SHP77 treated with DMSO at 0.1 percent for 48 hours (cell line): Measurements from ENCODE around the gene DCST1.
A peak's percentile ranks its signal among the peaks of the same experiment; 100 is the strongest.

Experiments used
- DNase-seq: peaks from one replicate; lab custom pipeline; 2025; lab: John Stamatoyannopoulos, UW

Gene DCST1

DNA sequence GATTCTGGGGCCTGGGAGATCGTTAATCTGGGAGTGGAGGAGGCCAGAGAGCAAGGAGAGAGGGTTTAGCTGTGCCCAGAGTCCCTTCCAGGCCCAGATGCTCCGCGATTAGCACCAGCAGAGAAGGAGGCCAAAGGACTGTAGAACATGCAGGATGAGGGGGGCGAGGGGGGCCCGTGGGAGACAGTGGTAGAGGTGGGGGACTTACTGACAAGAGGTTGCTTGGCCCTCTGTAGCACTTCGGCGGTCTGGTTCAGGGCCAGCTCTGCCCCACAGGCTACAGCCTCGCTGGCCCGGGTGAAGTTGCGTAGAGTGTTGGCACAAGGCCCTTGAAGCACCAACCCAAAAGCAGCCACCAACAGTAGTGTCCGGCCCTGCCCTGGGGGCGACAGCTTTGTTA, 738 bp upstream of the DCST1 start:
- DNase-seq = no peak

GRCh38 chr1:155034318-155035208, 939 bp downstream of the DCST1 start:
- no peak for DNase-seq

- DNase-seq = no peak
Observed at GRCh38 chr1:155035936-155036335, 2.3 kb downstream of the DCST1 start.

DNA sequence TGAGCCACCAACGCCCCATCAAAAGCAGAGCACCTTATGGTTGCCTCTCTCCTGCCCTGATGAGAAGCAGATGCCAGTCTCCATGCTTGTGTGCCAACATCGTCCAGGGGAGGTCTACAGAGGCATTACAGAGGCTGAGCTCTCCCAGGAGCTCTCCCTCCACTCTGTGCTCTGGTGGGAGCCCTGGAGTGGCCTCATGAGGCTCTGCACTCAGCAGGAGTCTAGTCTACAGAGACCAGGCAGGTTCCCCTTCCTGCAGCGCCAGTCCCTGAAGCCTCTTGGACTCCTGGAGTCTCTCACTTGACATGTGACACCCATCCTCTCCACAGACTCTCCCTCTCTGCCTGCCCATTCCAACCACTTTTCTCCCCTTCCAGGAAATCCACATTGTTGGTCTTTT, 3.4 kb downstream of the DCST1 start:
- DNase-seq = no peak

DNA sequence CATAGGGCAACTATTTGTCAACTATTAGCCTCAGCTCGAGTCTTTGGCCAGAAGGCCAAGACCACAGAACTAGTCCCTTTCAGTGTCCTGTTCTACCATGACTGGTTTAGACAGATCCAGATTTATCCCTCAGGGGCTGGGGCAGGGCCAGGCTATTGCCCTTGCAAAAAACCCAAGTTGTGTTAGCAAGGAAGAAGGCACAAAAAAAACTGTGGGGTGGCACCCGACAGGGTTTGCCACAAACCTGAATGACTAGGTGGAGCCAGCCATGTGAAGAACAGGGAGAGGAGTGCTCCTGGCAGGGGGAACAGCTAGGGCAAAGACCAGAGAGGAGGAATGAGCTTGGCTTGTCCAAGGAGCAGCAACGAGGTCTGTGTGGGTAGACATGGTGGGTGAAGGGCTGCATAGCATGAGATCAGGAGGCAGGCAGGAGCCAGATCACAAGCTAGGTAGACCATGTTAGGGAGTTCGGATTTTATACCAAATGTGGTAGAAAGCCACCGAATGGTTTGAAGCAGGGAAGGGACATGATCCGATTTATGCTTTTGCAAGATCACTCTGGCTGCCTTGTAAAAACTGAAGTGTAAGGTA, 4.3 kb downstream of the DCST1 start:
- DNase-seq = no peak

DNA sequence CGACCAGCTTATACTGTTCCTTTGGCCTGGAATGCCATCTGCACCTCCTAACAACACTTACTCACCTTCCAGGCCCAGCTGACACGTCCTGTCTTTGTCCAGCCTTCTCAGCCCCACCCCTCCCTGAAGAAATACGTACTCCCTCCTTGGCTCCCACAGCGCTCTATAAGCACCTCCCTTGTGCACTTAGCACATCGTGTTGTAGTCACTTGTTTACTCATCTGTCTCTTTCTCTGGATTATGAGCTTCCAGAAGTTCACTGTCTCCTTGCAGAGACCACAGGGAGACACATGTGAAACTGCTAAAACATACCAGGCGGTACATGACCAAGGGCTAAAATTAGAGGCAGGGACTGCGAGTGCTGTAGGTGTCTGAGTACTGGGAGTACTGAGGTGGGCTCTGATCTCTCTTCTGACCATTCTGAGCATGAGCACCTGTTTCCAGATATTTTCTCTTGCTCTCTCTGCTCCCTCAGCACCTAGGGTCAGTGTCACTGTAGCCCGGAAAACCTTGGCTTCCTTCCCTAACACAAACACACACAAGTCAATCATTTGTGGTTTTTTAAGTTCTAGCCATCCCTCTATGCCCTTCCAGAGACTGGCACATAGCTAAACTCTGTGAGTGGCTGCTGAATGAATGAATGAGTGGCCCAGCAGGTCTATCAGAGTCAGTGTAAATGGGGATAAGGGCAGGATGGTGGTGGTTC, 5.1 kb downstream of the DCST1 start:
- DNase-seq = no peak

DNA sequence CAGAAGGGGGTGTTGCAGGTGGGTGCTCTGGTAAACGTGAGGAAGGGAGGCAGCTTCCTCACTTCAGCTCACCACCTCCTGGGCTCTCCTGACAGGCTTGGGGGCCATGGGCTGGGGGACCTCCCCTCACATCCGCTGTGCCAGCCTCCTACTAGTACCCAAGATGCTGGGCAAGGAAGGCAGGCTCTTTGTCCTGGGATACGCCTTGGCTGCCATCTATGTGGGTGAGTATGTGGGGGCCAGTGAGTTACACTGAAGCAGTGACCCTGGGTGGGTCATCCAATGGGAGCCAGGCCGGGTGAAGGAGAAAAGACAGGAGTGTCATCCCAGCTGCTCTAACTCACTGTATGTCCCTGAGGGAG, 5.7 kb downstream of the DCST1 start:
- no peak for DNase-seq

- no peak for DNase-seq
Observed at GRCh38 chr1:155040358-155041093, 6.9 kb downstream of the DCST1 start.

GRCh38 chr1:155042789-155043188, 9.2 kb downstream of the DCST1 start:
- DNase-seq = no peak

GRCh38 chr1:155043301-155043702, 9.7 kb downstream of the DCST1 start:
- DNase-seq = no peak

- DNase-seq = no peak
Observed at GRCh38 chr1:155043793-155044192, 10.2 kb downstream of the DCST1 start.

DNA sequence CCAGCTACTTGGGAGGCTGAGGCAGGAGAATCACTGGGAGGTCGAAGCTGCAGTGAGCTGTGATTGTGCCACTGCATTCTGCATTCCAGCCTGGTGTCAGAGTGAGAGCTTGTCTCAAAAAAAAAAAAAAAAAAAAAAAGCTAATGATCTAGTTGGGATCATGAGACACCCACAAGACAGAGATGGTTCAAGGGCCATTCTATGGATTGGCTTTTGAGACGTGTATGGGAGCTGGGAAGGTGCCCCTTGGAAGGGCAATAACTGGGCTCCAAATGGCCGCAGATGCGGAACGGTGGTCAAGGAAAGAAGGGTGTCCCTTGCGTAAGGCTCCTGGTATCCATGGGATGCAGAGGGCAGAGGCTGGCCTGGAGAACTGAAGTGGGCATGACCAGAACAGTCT, 10.7 kb downstream of the DCST1 start:
- no peak for DNase-seq

GRCh38 chr1:155044812-155045657, 11.4 kb downstream of the DCST1 start:
- peak; percentile 79 for DNase-seq

DNA sequence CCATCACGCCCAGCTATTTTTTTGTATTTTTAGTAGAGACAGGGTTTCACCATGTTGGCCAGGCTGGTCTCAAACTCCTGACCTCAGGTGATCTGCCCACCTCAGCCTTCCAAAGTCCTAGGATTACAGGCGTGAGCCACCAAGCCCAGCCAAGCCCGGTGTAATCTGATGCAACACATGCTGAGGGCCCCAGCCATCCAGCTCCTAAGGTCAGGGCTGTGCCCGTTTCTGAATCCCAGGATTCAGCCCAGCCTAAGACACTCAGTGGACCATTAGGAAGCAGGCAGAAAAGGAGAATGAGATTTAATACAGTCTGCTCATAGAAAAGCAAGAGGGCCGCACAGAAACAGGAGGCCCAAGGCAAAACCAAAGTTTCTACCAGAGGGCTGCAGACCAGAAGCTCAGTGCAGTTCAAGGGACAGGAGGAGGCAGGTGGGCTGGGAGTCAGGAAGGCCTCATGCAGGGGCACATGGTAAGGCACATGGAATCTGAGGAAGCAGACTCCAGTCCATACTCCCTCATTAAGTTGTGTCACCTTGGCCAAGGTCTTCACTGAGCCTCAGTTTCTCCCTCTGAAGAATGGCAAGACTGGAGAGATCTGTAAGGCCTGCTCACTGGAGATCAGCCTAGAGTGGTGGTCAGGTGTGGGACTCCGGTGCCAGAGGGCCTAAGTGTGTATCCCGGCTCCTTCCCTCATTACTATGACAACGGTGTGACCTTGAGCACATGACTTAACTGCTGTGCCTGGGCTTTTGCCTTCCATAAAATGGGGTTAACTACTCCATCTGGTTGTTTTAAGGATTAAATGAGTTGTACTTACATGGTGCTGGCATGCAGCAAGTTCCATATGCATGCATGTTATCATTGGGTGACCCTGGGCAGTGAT, 15.1 kb downstream of the DCST1 start:
- no peak for DNase-seq

DNA sequence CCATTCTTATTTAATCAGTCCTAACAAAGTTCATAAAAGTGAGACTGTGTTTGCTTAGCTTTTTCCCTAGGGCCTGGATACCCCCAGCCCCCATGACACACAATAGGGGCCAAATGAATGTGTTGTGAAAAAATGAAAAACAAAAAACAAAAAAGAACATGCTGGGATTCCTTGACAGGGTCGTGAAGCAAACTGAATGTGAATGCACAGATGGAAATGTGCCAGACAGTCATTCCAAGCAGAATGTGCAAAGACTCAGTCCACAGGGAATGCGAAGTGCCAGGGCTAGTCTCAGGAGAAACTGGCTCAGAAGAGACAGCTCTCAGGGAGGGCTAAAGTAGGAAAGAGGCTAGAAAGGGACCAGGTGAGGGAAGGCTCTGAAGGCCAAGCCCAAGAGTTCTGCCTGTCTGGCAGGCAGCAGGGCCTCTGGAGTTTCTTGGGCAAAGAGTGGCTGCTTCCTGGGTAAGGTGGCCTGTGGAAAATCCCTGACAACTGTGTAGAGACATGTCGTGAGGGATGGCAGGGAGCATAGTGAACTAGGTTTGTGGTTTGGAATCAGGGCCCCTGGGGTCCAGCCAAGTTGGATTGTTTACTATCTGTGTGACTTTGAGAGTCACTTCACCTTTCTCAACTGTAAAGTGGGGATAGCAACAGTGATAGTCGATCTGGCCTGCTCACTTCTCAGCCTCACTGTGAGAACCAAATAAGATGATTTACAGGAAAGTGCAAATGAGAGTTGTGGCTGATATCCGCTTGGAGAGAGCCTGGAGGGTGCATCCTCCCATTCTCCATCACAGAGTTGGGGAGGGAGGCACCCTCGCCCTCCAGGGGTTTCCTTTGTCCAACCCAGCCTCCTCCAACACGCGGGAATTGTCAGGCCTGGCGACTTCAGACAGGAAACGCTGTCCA, 16.3 kb downstream of the DCST1 start:
- no peak for DNase-seq

GRCh38 chr1:155050560-155051341, 17.1 kb downstream of the DCST1 start, which contains the start of gene ADAM15:
TSS of gene ADAM15 (plus strand) at chr1:155051316. CDS start at chr1:155051387, 71 bp downstream.
- peak; percentile 94 for DNase-seq

DNA sequence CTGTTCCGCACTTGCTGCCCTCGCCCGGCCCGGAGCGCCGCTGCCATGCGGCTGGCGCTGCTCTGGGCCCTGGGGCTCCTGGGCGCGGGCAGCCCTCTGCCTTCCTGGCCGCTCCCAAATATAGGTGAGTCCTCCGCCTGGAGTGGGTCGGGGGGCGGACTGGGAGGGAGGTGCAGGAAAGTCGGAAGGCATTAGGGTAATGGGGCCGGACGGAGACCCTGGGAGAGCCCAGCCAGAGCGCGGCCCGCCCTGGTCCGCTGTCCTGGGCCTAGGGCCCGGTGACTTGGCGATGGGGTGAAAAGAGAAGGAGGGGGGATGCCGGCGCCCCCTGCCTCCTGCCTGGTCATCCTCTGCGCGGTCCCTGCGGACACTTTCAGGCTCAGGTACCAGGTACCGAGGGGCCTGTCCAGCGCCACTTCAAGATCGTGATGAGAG, 17.7 kb downstream of the DCST1 start:
- no peak for DNase-seq

- DNase-seq = no peak
Observed at GRCh38 chr1:155051777-155052398, 18.3 kb downstream of the DCST1 start.
